ENCODE data around the gene RELB.

DNA sequence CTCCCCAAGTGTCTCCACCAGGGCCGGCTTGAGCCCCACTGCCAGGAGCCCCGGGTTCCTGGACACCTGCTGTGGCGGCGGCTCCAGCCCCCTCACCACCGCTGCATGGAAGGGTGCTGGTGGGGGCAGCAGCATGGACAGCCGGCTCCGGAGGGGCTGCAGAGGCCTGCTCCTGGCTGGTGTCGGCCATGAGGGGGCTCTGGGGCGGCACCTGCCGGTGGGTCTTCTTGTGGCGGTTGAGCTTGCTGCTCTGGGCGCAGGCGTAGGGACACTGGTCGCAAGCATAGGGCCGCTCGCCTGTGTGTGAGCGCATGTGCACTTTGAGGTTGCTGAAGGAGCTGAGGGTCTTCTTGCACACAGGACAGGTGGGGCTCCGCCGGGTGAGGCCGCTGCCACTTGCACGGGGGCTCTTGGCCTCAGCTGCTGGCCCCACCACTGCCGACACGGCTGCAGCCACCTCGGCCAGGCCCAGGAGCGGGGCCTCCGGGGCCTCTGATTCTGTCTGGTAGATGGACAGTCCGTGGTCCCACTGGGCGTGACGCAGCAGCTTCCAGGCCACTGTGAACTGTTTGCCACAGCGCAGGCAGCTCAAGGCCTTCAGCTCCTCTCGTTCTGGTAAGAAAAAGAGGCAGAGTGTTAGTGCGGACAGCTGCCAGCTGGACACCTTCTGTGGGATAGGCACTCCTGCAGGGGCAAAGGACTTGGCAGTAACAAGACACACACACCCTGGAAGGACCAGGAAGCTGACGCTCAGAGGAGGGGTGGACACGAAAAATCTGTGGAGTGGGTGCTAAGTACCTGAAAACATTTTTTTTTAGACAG lies 70.9 kb downstream of the RELB start:
- TF ChIP-seq, protein P1, sequence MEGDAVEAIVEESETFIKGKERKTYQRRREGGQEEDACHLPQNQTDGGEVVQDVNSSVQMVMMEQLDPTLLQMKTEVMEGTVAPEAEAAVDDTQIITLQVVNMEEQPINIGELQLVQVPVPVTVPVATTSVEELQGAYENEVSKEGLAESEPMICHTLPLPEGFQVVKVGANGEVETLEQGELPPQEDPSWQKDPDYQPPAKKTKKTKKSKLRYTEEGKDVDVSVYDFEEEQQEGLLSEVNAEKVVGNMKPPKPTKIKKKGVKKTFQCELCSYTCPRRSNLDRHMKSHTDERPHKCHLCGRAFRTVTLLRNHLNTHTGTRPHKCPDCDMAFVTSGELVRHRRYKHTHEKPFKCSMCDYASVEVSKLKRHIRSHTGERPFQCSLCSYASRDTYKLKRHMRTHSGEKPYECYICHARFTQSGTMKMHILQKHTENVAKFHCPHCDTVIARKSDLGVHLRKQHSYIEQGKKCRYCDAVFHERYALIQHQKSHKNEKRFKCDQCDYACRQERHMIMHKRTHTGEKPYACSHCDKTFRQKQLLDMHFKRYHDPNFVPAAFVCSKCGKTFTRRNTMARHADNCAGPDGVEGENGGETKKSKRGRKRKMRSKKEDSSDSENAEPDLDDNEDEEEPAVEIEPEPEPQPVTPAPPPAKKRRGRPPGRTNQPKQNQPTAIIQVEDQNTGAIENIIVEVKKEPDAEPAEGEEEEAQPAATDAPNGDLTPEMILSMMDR (IDR thresholded peaks at IDR 0.05), result no peak
- no peak for TF ChIP-seq POLR2A (IDR thresholded peaks at IDR 0.05)
